Measurements from ENCODE around the gene CEP162.

CEP162 gene

DNA sequence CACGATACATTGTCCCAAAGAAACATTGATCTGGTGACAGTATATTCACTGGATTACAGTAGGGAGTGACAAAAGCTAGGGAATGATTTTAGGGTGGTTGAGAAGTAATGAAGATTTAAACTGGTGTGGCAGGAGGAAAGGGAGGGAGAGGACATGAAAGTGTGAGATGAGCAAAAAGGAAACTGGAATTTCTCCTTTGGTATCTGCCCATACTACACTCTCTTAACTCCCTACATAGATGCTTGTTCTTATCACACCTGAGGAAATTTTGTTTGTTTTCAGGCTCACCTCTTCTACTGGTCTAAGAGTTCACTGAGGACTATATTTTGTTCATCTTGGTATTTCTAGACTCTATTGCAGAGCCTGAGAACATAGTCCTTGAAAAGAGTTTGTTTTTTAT is 44.9 kb upstream of the CEP162 start:
- H3K79me2 ChIP-seq (ENCODE audit: control insufficient read depth, low read length), result no peaks in the 10 kb centered on the region
- H3K4me3 ChIP-seq (ENCODE audit: low read length), result no peak overlapping the region
- no peaks in the 10 kb centered on the region for H3F3A ChIP-seq (ENCODE audit: control insufficient read depth, insufficient read depth)
- no peak overlapping the region for H3K4me2 ChIP-seq (ENCODE audit: low read length)
- H3K9me2 ChIP-seq (replicated peaks; ENCODE audit: control insufficient read depth, low read length), result no peaks in the 10 kb centered on the region
- H3K36me3 ChIP-seq (ENCODE audit: control insufficient read depth, low read length), result no peaks in the 10 kb centered on the region
- no peaks in the 10 kb centered on the region for H3K4me1 ChIP-seq (ENCODE audit: control insufficient read depth, low read length)
- no peaks in the 10 kb centered on the region for H4K20me1 ChIP-seq (ENCODE audit: control insufficient read depth, insufficient read depth, low read depth, low read length)
- TF ChIP-seq, protein P1, sequence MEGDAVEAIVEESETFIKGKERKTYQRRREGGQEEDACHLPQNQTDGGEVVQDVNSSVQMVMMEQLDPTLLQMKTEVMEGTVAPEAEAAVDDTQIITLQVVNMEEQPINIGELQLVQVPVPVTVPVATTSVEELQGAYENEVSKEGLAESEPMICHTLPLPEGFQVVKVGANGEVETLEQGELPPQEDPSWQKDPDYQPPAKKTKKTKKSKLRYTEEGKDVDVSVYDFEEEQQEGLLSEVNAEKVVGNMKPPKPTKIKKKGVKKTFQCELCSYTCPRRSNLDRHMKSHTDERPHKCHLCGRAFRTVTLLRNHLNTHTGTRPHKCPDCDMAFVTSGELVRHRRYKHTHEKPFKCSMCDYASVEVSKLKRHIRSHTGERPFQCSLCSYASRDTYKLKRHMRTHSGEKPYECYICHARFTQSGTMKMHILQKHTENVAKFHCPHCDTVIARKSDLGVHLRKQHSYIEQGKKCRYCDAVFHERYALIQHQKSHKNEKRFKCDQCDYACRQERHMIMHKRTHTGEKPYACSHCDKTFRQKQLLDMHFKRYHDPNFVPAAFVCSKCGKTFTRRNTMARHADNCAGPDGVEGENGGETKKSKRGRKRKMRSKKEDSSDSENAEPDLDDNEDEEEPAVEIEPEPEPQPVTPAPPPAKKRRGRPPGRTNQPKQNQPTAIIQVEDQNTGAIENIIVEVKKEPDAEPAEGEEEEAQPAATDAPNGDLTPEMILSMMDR (IDR thresholded peaks at IDR 0.05; ENCODE audit: low read depth, low read length, poor library complexity, severe bottlenecking), result no peak
- TF ChIP-seq EZH2phosphoT487 (IDR thresholded peaks at IDR 0.05; ENCODE audit: borderline replicate concordance, low read length), result no peak
- H3K27me3 ChIP-seq (ENCODE audit: control insufficient read depth, low read length), result no peaks in the 10 kb centered on the region
- no peaks in the 10 kb centered on the region for H3K9me3 ChIP-seq (ENCODE audit: control insufficient read depth, insufficient read depth, low read length)
- no peak overlapping the region for H3K27ac ChIP-seq (ENCODE audit: low read depth, low read length)

DNA sequence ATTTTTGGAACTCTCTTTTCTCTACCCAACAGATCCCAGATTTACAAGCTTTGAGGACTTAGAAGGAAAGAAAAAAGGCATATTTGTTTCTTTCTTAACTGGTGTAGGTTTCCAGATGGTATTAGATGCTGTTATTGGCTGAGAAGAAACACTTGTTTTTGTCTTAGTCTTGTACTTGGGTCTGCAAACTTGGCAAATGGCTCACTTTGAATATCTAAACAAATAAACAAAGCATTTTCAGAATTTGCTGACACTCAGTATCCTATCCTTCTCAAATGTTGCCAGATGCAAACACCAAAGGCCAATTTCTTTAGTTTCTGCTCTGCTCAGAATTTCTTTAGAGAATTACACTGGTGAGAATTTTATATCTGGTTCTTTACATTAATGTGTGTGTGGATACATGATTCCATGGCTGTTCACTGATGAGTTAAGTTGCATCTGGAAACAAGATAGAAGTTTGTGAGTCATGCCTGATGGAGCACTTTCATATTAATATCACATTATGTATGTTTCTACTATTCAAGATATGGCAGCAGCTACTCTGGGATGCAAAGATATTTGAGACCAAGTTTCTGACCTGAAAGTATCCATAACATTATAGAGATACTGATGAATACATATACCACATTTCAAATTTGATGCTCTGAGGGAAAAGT is 43.7 kb upstream of the CEP162 start:
- no peak for TF ChIP-seq EZH2phosphoT487 (IDR thresholded peaks at IDR 0.05; ENCODE audit: borderline replicate concordance, low read length)
- TF ChIP-seq, protein P1 (IDR thresholded peaks at IDR 0.05; ENCODE audit: low read depth, low read length, poor library complexity, severe bottlenecking), result no peak

DNA sequence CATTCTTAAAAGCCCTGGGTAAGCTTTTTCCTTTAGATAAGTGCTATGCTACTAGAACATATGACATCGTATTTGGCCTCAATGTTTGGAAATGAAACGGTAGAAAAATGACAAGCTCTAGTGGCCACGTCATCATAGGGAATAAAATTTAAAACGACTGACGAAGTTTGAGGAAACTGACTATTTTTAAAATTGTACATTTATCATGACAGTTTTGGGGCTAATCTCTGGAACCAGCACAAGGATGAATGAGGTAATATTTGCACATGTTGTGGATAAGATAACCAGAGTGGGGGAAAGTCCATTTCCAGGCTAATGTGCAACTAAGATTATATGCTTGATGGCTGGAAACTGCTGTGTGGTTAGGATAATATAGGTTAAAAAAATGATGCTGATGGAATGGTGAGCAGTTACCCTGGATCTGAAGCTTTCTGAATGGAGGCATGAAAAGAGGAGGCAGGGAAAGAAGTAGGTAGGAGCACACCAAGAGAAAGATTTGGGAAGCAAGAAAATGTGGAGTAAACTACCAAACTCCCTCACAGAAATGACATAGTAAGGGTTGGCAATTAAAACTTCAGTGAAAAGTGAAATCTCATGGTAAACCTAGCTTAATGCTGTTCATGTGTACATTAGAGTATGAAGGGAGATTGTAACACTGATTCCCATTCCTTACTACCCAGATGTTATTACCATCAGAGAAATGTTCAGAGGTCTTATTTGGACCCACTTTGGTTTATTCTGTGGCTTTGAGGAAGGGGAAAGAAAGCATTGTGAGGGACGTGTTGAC is 42.7 kb upstream of the CEP162 start:
- no peak overlapping the region for H3K4me2 ChIP-seq (ENCODE audit: low read length)
- H3K9me2 ChIP-seq (replicated peaks; ENCODE audit: control insufficient read depth, low read length), result no peaks in the 10 kb centered on the region
- H4K20me1 ChIP-seq (ENCODE audit: control insufficient read depth, insufficient read depth, low read depth, low read length), result no peaks in the 10 kb centered on the region

More for the DNA sequence above, 43.7 kb upstream of the CEP162 start:
- Histone ChIP-seq H3K4me2 (ENCODE audit: low read length) (no peak overlapping the region), H3K27me3 (ENCODE audit: control insufficient read depth, low read length) (no peaks in the 10 kb centered on the region), H3K79me2 (ENCODE audit: control insufficient read depth, low read length) (no peaks in the 10 kb centered on the region), H3K4me3 (ENCODE audit: low read length) (no peak overlapping the region), H4K20me1 (ENCODE audit: control insufficient read depth, insufficient read depth, low read depth, low read length) (no peaks in the 10 kb centered on the region), H3F3A (ENCODE audit: control insufficient read depth, insufficient read depth) (no peaks in the 10 kb centered on the region), H3K9me3 (ENCODE audit: control insufficient read depth, insufficient read depth, low read length) (no peaks in the 10 kb centered on the region), H3K27ac (ENCODE audit: low read depth, low read length) (no peak overlapping the region), H3K4me1 (ENCODE audit: control insufficient read depth, low read length) (no peaks in the 10 kb centered on the region), H3K9me2 (replicated peaks; ENCODE audit: control insufficient read depth, low read length) (no peaks in the 10 kb centered on the region), H3K36me3 (ENCODE audit: control insufficient read depth, low read length) (no peaks in the 10 kb centered on the region)

More for the DNA sequence above, 42.7 kb upstream of the CEP162 start:
- no peak overlapping the region for H3K27ac ChIP-seq (ENCODE audit: low read depth, low read length)
- H3F3A ChIP-seq (ENCODE audit: control insufficient read depth, insufficient read depth), result no peaks in the 10 kb centered on the region
- H3K36me3 ChIP-seq (ENCODE audit: control insufficient read depth, low read length), result no peaks in the 10 kb centered on the region
- no peak overlapping the region for H3K4me3 ChIP-seq (ENCODE audit: low read length)
- no peaks in the 10 kb centered on the region for H3K27me3 ChIP-seq (ENCODE audit: control insufficient read depth, low read length)
- no peaks in the 10 kb centered on the region for H3K4me1 ChIP-seq (ENCODE audit: control insufficient read depth, low read length)
- H3K9me3 ChIP-seq (ENCODE audit: control insufficient read depth, insufficient read depth, low read length), result no peaks in the 10 kb centered on the region
- no peaks in the 10 kb centered on the region for H3K79me2 ChIP-seq (ENCODE audit: control insufficient read depth, low read length)
- TF ChIP-seq, protein P1 (IDR thresholded peaks at IDR 0.05; ENCODE audit: low read depth, low read length, poor library complexity, severe bottlenecking), result no peak
- TF ChIP-seq EZH2phosphoT487 (IDR thresholded peaks at IDR 0.05; ENCODE audit: borderline replicate concordance, low read length), result no peak
